Measurements from ENCODE around the gene NT5M.

DNA sequence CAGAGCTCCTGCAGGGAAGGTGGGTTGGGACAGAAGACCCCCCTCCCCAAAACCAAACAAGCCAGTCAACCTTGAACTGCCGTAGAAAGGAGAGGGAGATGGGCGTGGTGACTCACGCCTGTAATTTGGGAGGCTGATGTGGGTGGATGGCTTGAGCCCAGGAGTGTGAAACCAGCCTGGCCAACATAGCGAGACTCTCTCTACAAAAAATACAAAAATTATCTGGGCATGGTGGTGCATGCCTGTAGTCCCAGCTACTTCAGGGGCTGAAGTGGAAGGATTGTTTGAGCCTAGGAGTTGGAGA lies 42.1 kb downstream of the NT5M start:
- TF ChIP-seq CTCF (IDR thresholded peaks at IDR 0.05) (no peak), POLR2A (IDR thresholded peaks at IDR 0.05) (no peak)
